GM21367 (cell line): ENCODE results near the gene TTL.

Experiments used
- ATAC-seq: cut with Tn5 transposase; IDR thresholded peaks from one replicate; pipeline ENCODE4 v1.9.1; 2021; ENCODE audit not compliant: unreplicated experiment

The TTL gene

DNA sequence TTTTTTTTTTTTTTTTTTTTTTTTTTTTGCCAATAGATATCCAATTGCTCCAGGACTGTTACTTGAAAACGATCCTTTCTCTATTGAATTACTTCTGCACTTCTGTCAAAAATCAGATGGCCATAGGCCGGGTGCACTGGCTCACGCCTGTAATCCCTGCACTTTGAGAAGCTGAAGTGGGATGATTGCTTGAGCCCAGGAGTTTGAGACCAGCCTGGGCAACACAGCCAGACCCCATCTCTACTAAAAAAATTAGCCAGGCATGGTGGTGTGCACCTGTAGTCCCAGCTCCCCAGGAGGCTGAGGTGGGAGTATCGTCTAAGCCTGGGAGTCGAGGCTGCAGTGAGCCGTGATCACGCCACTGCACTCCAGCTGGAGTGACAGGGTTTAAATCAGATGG is 98.1 kb downstream of the TTL start:
- no peak for ATAC-seq

DNA sequence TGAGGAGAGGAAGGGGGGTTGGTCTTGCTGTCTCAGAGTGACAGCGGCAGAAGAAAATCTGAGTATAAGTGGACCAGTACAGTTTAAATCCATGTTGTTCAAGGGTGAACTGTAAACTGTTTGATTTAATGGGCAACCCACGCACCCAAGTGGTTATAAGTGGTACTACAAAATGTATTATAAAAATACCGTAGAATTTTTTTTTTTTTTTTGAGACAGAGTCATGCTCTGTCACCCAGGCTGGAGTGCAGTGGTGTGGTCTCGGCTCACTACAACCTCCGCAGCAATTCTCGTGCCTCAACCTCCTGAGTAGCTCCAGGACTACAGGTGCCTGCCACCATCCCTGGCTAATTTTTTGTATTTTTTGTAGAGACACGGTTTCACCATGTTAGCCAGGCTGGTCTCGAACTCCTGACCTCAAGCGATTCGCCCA is 100.4 kb downstream of the TTL start:
- no peak for ATAC-seq

DNA sequence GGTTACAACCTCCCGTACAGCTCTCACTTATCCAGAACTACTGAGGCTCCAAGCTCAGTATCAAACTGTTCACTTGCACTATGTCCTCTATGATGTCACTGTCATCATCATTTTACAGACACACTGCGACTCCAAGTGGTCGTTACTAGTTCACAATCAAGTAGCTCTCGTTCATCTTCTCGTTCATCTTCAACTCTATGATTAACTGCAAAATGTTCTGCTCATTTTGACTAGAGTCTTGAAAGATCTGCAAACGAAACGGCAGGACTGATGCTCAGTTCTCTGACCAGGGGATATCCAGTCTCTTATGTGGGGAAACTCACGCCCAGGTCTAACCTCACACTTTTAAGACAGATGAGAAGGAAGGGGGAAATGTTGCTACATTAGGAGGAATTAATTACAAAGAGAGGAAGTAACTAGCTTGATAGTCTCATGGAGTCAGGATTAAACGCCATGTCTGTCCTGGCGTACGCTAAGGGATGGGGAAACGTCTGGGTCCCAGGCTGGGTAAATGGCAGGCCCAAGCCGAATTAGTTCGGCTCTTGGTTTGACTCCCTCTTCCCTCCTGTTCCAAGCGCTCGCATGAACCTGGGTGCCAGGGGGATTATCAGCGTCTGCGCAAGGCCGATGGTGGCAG is 101.7 kb downstream of the TTL start:
- ATAC-seq, result no peak

DNA sequence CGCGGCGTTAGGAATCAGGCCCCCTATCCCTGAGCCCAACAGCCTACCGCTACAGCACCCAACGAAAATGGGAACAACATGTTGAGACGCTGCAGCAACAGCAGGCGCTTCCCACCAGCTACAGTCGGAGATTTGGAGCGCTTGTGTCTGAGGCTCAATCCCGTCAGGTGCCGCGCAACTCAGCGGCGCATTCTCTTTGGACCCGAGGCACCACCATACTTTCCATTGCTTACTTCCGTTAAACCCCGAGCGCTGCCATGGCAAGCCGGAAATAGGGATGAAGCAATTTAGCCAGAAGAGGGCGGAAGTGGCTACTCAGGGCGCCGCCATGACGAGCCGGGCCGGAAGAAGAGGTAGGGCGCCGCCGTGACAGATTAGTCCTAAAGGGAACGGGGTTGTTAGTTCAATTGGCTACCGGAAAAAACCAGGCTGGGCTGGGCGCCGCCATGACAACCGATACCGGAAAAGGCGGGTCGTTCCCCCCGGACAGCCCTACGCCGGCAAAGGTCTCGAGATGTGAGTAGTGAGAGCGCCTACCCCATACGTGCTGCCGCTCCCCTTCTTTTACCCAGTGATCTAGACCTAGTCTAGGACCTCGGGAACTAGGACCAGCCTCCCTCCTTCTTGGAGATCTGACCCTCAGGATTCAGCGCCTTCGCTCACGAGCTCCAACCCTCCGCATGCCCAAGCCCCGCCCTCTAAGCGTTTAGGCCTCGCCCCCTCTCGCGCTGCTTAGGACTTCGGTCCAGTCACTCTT is 102.4 kb downstream of the TTL start, which contains the start of gene CHCHD5:
Gene CHCHD5, plus strand, starts transcription at position 476 of the 757 bp plus-strand sequence. Its CDS starts 39 bp downstream, at position 515.
- peak; percentile 88 for ATAC-seq

DNA sequence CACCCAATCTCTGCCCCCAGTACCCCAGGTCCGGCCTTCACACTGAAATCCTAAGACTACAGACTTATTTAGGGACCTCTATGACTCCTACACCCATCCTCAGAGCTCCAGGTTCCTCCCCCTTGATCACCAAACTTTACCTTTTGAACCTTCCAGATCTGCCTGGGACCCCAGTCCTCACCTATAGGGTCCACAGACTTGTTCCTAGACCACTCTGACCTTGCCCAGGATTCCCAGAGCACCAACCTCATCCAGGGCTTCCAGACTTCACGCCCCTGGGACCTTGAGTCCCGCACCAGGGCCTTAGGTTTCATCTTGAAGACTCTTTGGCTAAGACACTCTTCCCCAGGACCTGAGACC is 102.9 kb downstream of the TTL start:
- no peak for ATAC-seq

DNA sequence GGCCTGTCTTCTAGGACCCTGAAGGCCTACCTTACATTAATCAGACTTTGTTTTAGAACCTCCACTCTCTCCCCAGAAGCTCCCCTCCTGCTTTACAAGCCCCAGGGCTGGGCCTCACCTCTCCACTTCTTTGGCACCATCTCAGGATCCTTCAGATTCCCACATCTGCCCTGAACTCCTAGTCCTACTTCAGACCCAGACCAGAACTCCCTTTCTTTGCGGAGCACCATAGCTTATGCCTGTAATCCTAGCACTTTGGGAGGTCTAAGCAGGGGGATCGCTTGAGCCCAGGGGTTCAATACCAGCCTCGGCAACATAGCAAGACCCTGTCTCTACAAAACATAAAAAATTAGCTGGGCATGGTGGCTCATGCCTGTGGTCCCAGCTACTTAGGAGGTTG is 103.4 kb downstream of the TTL start:
- no peak for ATAC-seq

DNA sequence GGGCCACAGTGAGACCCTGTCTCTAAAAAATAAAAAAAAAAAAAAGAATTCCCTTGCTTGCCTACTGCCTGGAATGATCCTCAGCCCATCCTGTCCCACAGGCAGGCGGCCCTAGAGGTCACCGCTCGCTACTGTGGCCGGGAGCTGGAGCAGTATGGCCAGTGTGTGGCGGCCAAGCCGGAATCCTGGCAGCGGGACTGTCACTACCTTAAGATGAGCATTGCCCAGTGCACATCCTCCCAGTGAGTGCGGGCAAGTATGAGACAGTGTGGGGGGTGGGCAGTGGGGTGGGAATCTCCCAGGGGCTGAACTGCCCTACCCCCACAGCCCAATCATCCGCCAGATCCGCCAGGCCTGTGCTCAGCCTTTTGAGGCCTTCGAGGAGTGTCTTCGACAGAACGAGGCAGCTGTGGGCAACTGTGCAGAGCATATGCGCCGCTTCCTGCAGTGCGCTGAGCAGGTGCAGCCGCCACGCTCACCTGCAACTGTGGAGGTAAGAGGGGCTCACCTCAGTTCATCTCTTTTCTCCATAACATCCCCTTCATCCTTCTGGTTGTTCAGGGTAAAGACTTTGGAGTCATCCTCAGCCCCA is 104.0 kb downstream of the TTL start:
- no peak for ATAC-seq

DNA sequence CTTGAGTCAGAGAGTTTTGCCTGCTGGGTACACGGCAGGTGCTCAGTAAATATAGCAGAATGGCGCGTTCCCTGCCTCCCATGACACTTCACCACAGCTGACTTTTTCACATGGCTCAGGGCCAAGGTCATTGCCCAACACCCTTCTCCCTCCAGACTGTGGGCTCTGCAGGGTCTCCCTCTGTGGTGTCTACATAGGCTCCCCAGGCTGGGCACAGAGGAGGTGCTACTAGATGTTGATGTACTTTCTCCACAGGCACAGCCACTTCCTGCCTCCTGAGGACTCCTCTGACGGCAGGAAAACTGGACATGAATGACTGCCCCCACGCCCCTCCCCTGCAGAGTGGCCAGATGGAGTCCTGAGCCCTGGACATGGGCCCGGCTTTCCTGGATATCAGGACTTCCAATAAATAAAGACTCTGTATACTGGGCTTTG is 106.7 kb downstream of the TTL start:
- ATAC-seq, result no peak
